LoVo (cell line): ENCODE results near the gene CCDC188.

Experiments used
- DNase-seq: peaks from one replicate; pipeline ENCODE4 v3.0.0-alpha.2; 2016; ENCODE audit warnings: low spot score

CCDC188 gene

GRCh38 chr22:20150381-20151275 lies at the start of gene CCDC188:
Gene CCDC188 (minus strand): TSS chr22:20151055. CDS start chr22:20150986, 69 bp downstream.
- no peak for DNase-seq

- no peak for DNase-seq
Measured at GRCh38 chr22:20199906-20200305, 49.1 kb upstream of the CCDC188 start.

DNA sequence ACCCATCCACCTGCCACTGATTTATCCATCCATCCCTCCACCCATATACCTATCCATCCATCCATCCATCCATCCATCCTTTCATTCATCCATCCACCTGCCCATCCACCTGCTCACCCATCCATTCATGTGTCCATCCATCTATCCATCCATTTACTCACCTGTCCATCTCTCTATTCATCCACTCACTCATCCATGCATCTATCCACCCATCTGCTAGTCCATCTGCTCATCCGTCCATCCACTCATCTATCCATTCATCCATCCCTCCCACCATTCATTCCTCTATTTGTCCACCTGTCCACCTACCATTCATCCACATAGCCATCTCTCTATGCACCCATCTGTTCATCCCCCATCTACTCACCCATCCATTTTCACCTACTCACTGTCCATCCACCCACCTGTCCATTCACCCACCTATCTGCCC lies 48.6 kb upstream of the CCDC188 start:
- DNase-seq, result no peak

GRCh38 chr22:20198557-20199319 lies 47.9 kb upstream of the CCDC188 start:
- DNase-seq, result no peak

DNA sequence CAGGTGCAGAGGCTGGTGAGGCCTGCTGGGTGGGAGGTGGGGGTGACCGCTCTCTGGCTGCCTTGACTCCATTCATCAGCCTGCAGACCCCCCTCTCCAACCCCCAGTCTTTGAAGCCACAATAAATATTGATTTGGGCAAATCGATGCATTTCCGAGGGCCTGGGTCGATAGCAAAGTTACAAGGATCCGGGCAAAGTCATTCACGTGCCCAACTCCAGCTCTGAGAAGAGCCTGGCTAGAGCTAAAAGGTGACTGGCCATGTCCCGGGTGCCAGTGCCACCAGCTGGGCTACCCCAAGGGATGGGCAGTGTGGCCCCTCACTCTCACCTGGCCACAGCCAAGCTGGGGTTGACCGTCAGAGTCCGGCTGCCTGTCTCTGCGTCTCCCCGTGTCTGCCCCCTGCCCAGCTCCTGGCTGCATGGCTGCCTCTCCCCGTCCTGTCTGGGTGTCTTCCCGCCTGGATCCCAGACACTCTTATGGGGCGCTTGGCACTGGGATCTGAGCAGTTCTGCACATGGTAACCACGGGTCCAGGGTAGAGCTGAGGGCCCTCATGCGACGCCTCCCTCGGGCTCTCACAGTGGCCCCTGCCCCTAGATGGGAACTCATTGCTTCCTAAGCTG lies 46.7 kb upstream of the CCDC188 start:
- no peak for DNase-seq

GRCh38 chr22:20196094-20196842 lies 45.4 kb upstream of the CCDC188 start:
- DNase-seq, result no peak

- DNase-seq, result no peak
Measured at GRCh38 chr22:20194681-20195593, 44.1 kb upstream of the CCDC188 start.

GRCh38 chr22:20193761-20194494 lies 43.1 kb upstream of the CCDC188 start:
- no peak for DNase-seq

DNA sequence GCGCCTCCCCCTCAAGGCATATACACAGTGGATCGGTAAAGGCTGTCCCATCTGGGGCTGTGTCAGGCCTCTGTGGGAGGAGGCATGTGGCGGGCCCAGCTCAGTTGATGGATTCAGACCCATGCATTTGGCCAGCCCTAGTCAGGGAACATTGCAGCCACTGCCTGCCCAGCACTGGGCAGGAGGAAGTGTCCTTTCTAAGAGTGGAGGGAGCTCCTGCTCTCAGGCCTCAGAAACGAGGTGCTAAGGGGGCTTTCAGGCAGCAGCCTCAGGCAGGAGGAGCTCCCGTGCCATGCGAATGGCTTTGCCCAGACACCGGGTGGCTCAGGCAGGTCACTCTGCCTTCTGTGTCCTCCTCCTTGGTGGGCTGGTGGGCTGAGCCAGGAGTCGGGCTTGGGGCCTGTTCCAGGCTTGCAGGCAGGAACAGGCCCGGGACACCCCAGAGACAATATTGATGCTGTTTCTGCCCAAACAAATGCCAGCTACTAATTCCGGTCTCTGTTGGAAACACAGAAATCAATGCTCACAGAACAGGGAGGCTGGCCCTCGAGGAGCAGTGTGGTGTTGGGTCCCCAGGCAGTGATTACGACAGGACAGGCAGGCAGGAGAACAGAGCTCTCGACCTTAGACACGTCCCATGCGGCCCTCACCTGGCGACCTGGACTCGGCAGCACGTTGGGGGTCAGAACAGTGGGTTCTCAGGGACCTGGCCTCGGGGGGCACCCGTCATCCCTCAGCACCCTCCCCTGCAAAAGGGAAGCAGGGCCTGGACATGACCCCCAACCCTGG lies 42.3 kb upstream of the CCDC188 start:
- no peak for DNase-seq

GRCh38 chr22:20192293-20192971 lies 41.6 kb upstream of the CCDC188 start:
- DNase-seq, result no peak

GRCh38 chr22:20191803-20192202 lies 40.9 kb upstream of the CCDC188 start:
- DNase-seq, result no peak

GRCh38 chr22:20191000-20191515 lies 40.2 kb upstream of the CCDC188 start:
- no peak for DNase-seq

DNA sequence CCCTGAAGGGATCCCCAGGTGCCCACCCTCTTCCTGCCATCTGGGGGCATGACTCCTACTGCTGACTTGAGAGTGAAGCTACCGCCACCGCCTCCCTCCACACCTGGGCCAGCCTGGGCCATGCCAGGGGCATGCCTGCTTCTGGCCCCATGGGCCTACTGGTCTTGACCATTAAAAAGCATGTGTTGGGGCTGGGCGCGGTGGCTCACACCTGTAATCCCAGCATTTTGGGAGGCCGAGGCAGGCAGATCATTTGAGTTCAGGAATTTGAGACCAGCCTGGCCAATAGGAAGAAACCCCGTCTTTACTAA lies 37.7 kb upstream of the CCDC188 start:
- DNase-seq, result no peak

DNA sequence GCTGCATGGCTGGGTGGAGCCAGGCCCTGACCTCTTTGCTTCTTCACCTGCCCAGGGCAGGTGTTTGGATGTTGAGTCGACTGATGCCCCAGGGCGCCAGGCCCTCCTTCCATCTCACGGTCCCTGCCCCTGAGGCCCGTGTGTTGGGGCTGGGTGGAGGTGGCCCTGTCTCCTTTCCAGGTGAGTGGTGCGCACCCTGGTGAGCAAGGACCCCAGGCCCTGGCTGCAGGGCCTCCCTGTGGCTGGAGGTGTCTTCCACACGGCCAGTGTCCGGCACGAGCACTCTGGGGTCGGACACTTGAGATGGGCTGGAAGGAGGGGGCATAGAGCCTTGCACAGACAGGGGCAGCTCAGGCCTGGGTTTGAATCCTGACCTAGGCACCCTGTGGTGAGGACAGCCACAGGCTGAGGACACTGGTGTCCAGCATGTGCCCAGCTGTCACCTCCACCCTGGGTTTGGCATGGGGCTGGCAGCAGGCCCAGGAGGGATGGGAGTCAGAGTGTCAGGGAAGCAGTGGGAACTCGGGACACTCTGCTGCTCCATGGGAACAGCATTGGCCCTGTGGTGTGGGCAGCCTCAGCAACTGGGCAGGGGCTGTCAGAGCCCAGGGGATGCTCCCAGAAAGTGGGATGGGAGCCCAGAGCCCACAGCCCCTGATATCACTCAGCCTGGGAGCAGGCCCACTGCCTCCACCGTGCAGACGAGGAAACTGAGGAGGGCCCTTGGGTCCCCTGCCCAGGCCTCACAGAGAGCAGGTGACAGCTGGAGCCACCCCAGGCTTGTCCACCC lies 37.1 kb upstream of the CCDC188 start:
- no peak for DNase-seq

- DNase-seq, result no peak
Measured at GRCh38 chr22:20186871-20187546, 36.2 kb upstream of the CCDC188 start.

- no peak for DNase-seq
Measured at GRCh38 chr22:20186183-20186870, 35.5 kb upstream of the CCDC188 start.

DNA sequence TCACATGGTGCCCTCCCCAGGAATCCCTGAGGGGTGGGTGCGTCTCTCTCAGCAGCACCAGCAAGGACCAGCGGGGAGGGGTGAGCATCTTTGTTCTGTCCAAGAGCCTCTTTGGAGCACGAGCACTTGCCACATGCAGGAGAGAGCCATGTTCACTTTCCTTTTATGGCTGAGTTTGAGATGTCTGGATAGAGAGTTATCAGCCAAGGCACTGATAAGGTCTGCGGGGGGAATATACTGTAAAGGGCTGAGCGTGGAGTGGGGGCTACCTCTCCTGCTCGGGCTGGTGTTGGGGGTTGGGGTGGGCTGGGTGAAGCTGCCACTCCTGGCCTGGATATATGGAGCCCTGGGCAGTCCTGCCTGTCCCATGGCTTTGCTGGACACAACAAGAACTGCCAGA lies 34.9 kb upstream of the CCDC188 start:
- no peak for DNase-seq
